ENCODE results near the gene FRAT1.

FRAT1 gene

DNA sequence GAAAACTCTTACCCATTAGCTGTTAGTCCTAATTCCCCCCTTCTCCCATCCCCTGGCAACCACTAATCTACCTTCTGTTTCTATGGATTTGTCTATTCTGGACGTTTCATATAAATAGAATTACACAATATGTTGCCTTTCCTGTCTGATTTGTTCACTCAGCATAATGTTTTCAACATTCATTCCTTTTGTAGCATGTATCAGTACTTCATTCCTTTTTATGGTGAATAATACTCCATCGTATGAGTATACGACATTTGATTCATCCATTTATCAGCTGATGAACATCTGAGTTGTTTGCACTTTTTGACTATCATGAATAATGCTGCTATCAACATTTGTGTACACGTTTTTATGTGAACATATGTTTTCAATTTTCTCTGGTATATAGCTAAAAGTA lies 4.4 kb upstream of the FRAT1 start:
- H3K9me3 ChIP-seq (ENCODE audit: control insufficient read depth, insufficient read depth, low read depth, low read length), result no peaks in the 10 kb centered on the region
- TF ChIP-seq ZBTB7A (tag by site-specific recombination; IDR thresholded peaks at IDR 0.05; ENCODE audit: low read depth), result no peak
- TF ChIP-seq, protein P1, sequence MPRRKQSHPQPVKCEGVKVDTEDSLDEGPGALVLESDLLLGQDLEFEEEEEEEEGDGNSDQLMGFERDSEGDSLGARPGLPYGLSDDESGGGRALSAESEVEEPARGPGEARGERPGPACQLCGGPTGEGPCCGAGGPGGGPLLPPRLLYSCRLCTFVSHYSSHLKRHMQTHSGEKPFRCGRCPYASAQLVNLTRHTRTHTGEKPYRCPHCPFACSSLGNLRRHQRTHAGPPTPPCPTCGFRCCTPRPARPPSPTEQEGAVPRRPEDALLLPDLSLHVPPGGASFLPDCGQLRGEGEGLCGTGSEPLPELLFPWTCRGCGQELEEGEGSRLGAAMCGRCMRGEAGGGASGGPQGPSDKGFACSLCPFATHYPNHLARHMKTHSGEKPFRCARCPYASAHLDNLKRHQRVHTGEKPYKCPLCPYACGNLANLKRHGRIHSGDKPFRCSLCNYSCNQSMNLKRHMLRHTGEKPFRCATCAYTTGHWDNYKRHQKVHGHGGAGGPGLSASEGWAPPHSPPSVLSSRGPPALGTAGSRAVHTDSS (tag by site-specific recombination; IDR thresholded peaks at IDR 0.05), result no peak
- TF ChIP-seq ZNF510 (tag by site-specific recombination; IDR thresholded peaks at IDR 0.05; ENCODE audit: insufficient replicate concordance), result no peak
- TF ChIP-seq ZNF610 (tag by site-specific recombination; IDR thresholded peaks at IDR 0.05; ENCODE audit: borderline replicate concordance), result no peak
- TF ChIP-seq, protein P2, sequence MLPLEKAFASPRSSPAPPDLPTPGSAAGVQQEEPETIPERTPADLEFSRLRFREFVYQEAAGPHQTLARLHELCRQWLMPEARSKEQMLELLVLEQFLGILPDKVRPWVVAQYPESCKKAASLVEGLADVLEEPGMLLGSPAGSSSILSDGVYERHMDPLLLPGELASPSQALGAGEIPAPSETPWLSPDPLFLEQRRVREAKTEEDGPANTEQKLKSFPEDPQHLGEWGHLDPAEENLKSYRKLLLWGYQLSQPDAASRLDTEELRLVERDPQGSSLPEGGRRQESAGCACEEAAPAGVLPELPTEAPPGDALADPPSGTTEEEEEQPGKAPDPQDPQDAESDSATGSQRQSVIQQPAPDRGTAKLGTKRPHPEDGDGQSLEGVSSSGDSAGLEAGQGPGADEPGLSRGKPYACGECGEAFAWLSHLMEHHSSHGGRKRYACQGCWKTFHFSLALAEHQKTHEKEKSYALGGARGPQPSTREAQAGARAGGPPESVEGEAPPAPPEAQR (tag by site-specific recombination; IDR thresholded peaks at IDR 0.05), result no peak
- TF ChIP-seq ZFP3 (tag by site-specific recombination; IDR thresholded peaks at IDR 0.05; ENCODE audit: low read depth), result no peak
- TF ChIP-seq OSR2 (tag by site-specific recombination; IDR thresholded peaks at IDR 0.05), result no peak
- TF ChIP-seq ZNF366 (tag by site-specific recombination; conservative IDR thresholded peaks at IDR 0.05), result no peak
- TF ChIP-seq ZNF623 (tag by site-specific recombination; IDR thresholded peaks at IDR 0.05), result no peak
- no peak for TF ChIP-seq PRDM2 (tag by site-specific recombination; IDR thresholded peaks at IDR 0.05; ENCODE audit: borderline replicate concordance)
- TF ChIP-seq BCL11B (tag by site-specific recombination; IDR thresholded peaks at IDR 0.05; ENCODE audit: low read depth), result no peak
- no peak for TF ChIP-seq ZNF677 (tag by site-specific recombination; IDR thresholded peaks at IDR 0.05)
- no peak for TF ChIP-seq ZNF549 (tag by site-specific recombination; IDR thresholded peaks at IDR 0.05)
- no peak for TF ChIP-seq ZNF529 (tag by site-specific recombination; IDR thresholded peaks at IDR 0.05; ENCODE audit: insufficient replicate concordance)
- TF ChIP-seq ZNF37A (tag by site-specific recombination; IDR thresholded peaks at IDR 0.05), result no peak
- no peaks in the 10 kb centered on the region for H3K4me1 ChIP-seq (ENCODE audit: control insufficient read depth, insufficient read depth, low read length)
- no peak overlapping the region for H3K4me3 ChIP-seq (ENCODE audit: low read depth, low read length)
- ChIA-PET POLR2A (no interaction called here), CTCF (interaction anchor here (0.6 to 1.0 kb wide), 3 partner anchors 16 to 35 kb away, joined by 3 to 4 read pairs (median 3); no protein-coding TSS in a partner anchor)
- no peak overlapping the region for H3K27ac ChIP-seq (ENCODE audit: extremely low read depth, low read depth, low read length)
- H3K36me3 ChIP-seq (ENCODE audit: control insufficient read depth in 2 of 2, insufficient read depth in 1 of 2, low read length in 2 of 2), result no peaks in the 10 kb centered on the region
